ENCODE measurements around the gene ZNF267.
"Not testable (repeated sequence)": the region's sequence is repeated elsewhere in the genome, so short reads cannot be mapped to it uniquely, and the experiment has no call there.

The ZNF267 gene

GRCh38 chr16:31886227-31886626 is 12.6 kb downstream of the ZNF267 start:
- ChIA-PET CTCF (no interaction called here), POLR2A (no interaction called here)
- no peak for DNase-seq (ENCODE audit: extremely low spot score)
- no peak for TF ChIP-seq ARNT (IDR thresholded peaks at IDR 0.05)
- TF ChIP-seq FOXK2 (IDR thresholded peaks at IDR 0.05) = no peak
- TF ChIP-seq CTBP1 (IDR thresholded peaks at IDR 0.05; ENCODE audit: borderline replicate concordance) = no peak
- TF ChIP-seq SUZ12 (IDR thresholded peaks at IDR 0.05) = no peak
- TF ChIP-seq FOXA1 (IDR thresholded peaks at IDR 0.05) = no peak
- no peak for TF ChIP-seq ELF4 (IDR thresholded peaks at IDR 0.05)
- no peak for TF ChIP-seq L3MBTL2 (conservative IDR thresholded peaks at IDR 0.05)
- no peak for TF ChIP-seq NFRKB (IDR thresholded peaks at IDR 0.05)
- no peak for TF ChIP-seq LEF1 (IDR thresholded peaks at IDR 0.05; ENCODE audit: borderline replicate concordance)
- TF ChIP-seq PKNOX1 (IDR thresholded peaks at IDR 0.05) = no peak
- TF ChIP-seq SP1 (IDR thresholded peaks at IDR 0.05) = no peak
- TF ChIP-seq BHLHE40 (IDR thresholded peaks at IDR 0.05; ENCODE audit: borderline replicate concordance) = no peak
- no peak for TF ChIP-seq HDGF (IDR thresholded peaks at IDR 0.05; ENCODE audit: borderline replicate concordance)

- ChIA-PET CTCF (no interaction called here), POLR2A (no interaction called here)
- TF ChIP-seq ZNF384 (IDR thresholded peaks at IDR 0.05) = no peak
- DNase-seq (ENCODE audit: extremely low spot score) = no peak
Measured at GRCh38 chr16:31888735-31889134, 15.1 kb downstream of the ZNF267 start.

- DNase-seq (ENCODE audit: extremely low spot score); POLR2A ChIA-PET; CTCF ChIA-PET: not testable (repeated sequence)
Measured at GRCh38 chr16:31892111-31892510, 18.5 kb downstream of the ZNF267 start.

GRCh38 chr16:31893824-31894223 is 20.2 kb downstream of the ZNF267 start:
- ChIA-PET CTCF (no interaction called here), POLR2A (no interaction called here)
- TF ChIP-seq NFRKB (IDR thresholded peaks at IDR 0.05) = no peak
- TF ChIP-seq FOXA1 (IDR thresholded peaks at IDR 0.05) = no peak
- DNase-seq (ENCODE audit: extremely low spot score) = no peak

- POLR2A ChIA-PET = no interaction called here
- TF ChIP-seq BHLHE40 (IDR thresholded peaks at IDR 0.05; ENCODE audit: borderline replicate concordance) (no peak), L3MBTL2 (conservative IDR thresholded peaks at IDR 0.05) (no peak), CTBP1 (IDR thresholded peaks at IDR 0.05; ENCODE audit: borderline replicate concordance) (no peak), FOXM1 (IDR thresholded peaks at IDR 0.05; ENCODE audit: borderline replicate concordance) (no peak)
- DNase-seq (ENCODE audit: extremely low spot score) = no peak
- CTCF ChIA-PET = no interaction called here
Measured at GRCh38 chr16:31897283-31897682, 23.7 kb downstream of the ZNF267 start.

- TF ChIP-seq FOXA1 (IDR thresholded peaks at IDR 0.05) = no peak
- no peak for TF ChIP-seq PKNOX1 (IDR thresholded peaks at IDR 0.05)
- no peak for TF ChIP-seq HDGF (IDR thresholded peaks at IDR 0.05; ENCODE audit: borderline replicate concordance)
- TF ChIP-seq ELF4 (IDR thresholded peaks at IDR 0.05) = no peak
- TF ChIP-seq CTBP1 (IDR thresholded peaks at IDR 0.05; ENCODE audit: borderline replicate concordance) = no peak
- no peak for TF ChIP-seq L3MBTL2 (conservative IDR thresholded peaks at IDR 0.05)
- no peak for TF ChIP-seq LEF1 (IDR thresholded peaks at IDR 0.05; ENCODE audit: borderline replicate concordance)
- TF ChIP-seq ARNT (IDR thresholded peaks at IDR 0.05) = no peak
- no peak for TF ChIP-seq TARDBP (IDR thresholded peaks at IDR 0.05)
- no peak for TF ChIP-seq ZNF384 (IDR thresholded peaks at IDR 0.05)
- TF ChIP-seq BHLHE40 (IDR thresholded peaks at IDR 0.05; ENCODE audit: borderline replicate concordance) = no peak
- TF ChIP-seq SP1 (IDR thresholded peaks at IDR 0.05) = no peak
- TF ChIP-seq SUZ12 (IDR thresholded peaks at IDR 0.05) = no peak
- TF ChIP-seq FOXK2 (IDR thresholded peaks at IDR 0.05) = no peak
- no peak for TF ChIP-seq FOXM1 (IDR thresholded peaks at IDR 0.05; ENCODE audit: borderline replicate concordance)
- CTCF ChIA-PET = no interaction called here
- DNase-seq (ENCODE audit: extremely low spot score) = no peak
- POLR2A ChIA-PET = no interaction called here
Measured at GRCh38 chr16:31899505-31899904, 25.9 kb downstream of the ZNF267 start.

- CTCF ChIA-PET; DNase-seq (ENCODE audit: extremely low spot score); POLR2A ChIA-PET: not testable (repeated sequence)
Measured at GRCh38 chr16:31904571-31904970, 31.0 kb downstream of the ZNF267 start.

- no peak for DNase-seq (ENCODE audit: extremely low spot score)
- ChIA-PET POLR2A (no interaction called here), CTCF (no interaction called here)
- TF ChIP-seq NFRKB (IDR thresholded peaks at IDR 0.05) (no peak), FOXK2 (IDR thresholded peaks at IDR 0.05) (no peak)
Measured at GRCh38 chr16:31913668-31914067, 40.1 kb downstream of the ZNF267 start.

- ChIA-PET CTCF (no interaction called here), POLR2A (no interaction called here)
- TF ChIP-seq SUZ12 (IDR thresholded peaks at IDR 0.05) (no peak), TARDBP (IDR thresholded peaks at IDR 0.05) (no peak), LEF1 (IDR thresholded peaks at IDR 0.05; ENCODE audit: borderline replicate concordance) (no peak), FOXM1 (IDR thresholded peaks at IDR 0.05; ENCODE audit: borderline replicate concordance) (no peak), HDGF (IDR thresholded peaks at IDR 0.05; ENCODE audit: borderline replicate concordance) (no peak), PKNOX1 (IDR thresholded peaks at IDR 0.05) (no peak), L3MBTL2 (conservative IDR thresholded peaks at IDR 0.05) (no peak), BHLHE40 (IDR thresholded peaks at IDR 0.05; ENCODE audit: borderline replicate concordance) (no peak), ZNF384 (IDR thresholded peaks at IDR 0.05) (no peak), ARNT (IDR thresholded peaks at IDR 0.05) (no peak), FOXK2 (IDR thresholded peaks at IDR 0.05) (no peak), CTBP1 (IDR thresholded peaks at IDR 0.05; ENCODE audit: borderline replicate concordance) (no peak), ELF4 (IDR thresholded peaks at IDR 0.05) (no peak), FOXA1 (IDR thresholded peaks at IDR 0.05) (no peak), SP1 (IDR thresholded peaks at IDR 0.05) (no peak), NFRKB (IDR thresholded peaks at IDR 0.05) (no peak)
- no peak for DNase-seq (ENCODE audit: extremely low spot score)
Measured at GRCh38 chr16:31916056-31916488, 42.5 kb downstream of the ZNF267 start.

Data from HEK293T (cell line).